GM04504 (cell line): ENCODE measurements around the gene TCAP.
A peak's percentile ranks its signal among the peaks of the same experiment; 100 is the strongest.

ENCODE experiments used
- DNase-seq: peaks from one replicate; pipeline ENCODE4 v3.0.0-alpha.2; 2012; ENCODE audit warnings: low read depth

The TCAP gene

DNA sequence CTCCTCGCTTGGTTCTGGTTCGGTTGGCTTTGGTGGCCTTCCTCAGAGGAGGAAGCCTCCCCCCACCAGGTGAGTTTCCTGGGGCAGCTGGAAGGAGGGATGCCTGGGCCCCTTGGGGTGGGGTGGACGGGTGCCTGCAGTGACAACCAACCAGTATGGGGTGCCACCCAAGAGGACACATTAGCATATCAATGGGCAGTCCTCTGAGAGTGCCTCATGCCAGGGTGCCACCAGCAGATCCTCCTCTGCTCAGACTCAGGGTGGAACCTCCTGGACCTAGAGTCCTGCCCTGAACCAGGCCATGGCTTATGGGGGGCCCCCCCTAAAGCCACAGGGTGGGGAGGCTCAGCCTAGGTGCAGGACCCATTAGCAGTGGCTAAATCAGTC, 35.7 kb upstream of the TCAP start:
- no peak for DNase-seq

DNA sequence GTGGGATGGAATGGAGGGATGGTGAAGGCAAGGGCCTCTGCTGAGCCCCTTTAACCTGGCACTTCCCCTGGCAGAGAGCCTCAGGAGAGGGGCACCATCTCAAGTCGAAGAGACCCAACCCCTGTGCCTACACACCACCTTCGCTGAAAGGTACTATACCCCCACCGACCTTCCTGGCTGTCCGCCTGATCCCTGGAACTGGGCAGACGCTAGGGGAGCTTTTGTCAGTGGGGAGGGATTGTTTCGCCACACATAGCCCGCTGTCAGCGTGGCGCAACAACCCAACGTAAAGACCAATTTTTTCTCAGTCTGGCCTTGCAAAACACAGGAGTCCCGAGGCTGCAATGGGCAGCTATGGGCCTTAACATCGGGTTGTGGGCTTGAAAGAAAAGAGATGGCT, 35.3 kb upstream of the TCAP start:
- no peak for DNase-seq

DNA sequence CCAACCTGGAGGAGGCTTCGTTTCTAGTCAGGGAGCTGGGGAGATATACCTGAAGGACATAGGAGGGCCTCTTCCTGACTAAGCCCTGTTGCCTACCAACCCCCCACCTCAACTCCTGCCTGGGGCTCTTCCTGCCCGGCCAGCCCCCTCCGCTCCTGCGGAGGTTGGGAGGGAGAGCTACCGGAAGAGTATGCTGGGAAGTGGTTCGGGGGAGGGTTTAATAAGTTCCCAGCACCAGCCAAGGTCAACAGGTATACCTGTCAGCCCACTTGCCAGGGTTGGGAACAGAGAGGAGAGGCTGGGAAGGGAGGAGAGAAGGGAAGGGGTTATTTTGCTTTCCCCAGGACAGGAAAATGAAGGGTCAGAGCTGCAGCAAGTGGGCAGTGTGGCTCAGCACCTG, 33.7 kb upstream of the TCAP start:
- DNase-seq = no peak

DNA sequence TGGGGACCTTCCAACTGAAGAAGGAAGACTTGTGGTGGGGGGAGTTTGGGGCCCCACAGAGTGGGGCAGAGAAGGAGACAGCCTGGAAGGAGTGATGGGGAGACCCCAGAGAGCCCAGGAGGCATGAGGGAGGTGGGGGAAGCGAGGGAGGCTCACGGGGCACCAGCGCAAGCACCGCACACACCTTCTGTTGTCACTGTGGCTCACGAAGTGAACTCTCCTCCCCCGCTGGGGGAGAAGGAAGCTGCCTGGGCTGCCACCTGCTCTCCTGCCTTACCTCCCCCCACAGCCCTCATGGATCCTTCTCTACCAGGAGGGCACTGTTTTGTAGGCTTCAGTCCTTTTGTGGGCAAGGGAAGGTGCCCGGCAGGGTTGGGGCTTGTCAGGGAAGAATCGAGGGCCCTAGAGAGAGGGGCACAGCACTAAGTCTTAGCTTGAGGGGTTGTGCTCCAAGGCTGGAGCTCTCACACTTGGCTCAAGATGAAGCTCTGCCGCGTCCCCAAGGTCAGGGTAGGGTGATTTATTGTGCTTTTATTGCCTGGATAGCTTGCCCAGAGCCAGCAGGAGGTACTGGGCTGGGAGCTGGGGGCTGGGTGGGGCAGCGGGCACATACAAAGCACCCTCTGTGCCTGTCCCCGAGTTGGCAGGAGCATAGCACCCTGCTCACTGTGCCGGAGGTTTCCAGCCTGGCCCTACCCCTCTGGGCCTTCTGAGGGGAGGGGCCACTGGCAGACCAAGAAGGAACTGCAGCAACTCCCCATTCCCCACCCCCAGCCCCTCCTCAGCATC, 32.8 kb upstream of the TCAP start:
- no peak for DNase-seq

DNA sequence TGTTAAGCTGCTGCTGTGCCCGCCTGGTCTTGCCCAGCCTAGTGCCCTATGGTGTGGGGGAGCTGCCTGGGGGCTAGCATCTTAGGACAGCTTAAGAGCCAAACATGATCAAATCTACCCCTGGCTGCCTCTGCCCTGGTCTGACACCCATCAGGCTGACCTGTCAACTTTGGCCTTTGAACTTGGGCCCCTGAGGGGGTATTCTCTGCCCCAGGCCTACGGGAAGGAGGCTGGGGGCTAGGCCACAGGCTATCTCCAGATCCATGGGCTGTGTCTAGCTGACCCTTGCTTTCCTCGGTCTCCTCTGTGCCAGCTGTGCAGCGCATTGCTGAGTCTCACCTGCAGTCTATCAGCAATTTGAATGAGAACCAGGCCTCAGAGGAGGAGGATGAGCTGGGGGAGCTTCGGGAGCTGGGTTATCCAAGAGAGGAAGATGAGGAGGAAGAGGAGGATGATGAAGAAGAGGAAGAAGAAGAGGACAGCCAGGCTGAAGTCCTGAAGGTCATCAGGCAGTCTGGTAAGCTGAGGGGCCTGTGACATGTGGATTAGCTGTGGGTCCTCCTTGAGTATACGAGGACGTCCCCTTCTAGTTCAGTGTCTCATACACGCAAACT, 31.5 kb upstream of the TCAP start:
- DNase-seq = no peak

DNA sequence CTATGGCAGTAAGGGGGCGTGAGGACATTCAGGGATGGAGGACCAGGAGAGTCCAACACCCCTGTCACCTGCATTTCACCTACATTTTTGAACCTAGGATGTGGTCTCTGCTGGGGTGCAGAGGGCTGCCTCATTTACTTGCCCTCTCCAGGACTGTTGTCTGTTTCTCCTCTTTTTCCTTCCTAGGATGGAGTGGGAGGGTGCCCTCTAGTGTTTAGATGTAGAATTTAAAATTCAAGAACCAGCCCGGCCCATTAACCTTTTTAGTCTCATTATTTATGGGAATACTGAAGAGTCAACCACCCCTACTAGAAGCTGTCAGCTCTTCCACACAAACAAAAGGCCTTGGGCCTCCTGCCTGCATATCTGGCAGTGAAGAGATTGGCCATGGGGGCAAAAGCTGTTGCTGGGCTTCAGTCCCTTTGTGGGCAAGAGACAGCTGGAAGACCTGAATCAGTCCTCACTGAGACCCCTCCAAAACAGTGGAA, 30.7 kb upstream of the TCAP start:
- DNase-seq = no peak

DNA sequence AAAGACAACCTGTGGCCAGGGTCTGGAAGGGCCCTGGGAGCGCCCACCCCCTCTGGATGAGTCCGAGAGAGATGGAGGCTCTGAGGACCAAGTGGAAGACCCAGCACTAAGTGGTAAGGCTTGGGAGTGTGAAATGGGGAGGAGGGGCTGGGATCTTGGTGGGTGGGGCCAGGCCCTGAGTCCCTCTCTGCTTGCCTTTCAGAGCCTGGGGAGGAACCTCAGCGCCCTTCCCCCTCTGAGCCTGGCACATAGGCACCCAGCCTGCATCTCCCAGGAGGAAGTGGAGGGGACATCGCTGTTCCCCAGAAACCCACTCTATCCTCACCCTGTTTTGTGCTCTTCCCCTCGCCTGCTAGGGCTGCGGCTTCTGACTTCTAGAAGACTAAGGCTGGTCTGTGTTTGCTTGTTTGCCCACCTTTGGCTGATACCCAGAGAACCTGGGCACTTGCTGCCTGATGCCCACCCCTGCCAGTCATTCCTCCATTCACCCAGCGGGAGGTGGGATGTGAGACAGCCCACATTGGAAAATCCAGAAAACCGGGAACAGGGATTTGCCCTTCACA, 29.5 kb upstream of the TCAP start:
- DNase-seq = no peak

DNA sequence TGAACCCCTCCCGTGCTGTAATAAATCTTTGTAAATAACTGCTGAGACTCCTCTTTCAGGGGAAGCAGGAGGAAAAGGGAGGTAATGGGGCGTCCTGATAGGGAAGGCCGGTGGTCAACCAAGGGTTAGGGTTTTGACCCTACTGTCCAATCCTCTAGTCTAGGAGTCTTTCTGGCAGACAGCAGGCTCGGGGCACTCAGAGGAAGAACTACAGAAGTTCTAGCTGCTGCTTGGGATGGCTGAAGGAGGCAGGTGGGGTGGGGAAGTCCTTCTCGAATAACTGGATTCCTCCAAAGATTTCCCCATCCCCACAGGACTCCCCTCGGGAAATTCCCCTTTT, 28.6 kb upstream of the TCAP start:
- DNase-seq = no peak

DNA sequence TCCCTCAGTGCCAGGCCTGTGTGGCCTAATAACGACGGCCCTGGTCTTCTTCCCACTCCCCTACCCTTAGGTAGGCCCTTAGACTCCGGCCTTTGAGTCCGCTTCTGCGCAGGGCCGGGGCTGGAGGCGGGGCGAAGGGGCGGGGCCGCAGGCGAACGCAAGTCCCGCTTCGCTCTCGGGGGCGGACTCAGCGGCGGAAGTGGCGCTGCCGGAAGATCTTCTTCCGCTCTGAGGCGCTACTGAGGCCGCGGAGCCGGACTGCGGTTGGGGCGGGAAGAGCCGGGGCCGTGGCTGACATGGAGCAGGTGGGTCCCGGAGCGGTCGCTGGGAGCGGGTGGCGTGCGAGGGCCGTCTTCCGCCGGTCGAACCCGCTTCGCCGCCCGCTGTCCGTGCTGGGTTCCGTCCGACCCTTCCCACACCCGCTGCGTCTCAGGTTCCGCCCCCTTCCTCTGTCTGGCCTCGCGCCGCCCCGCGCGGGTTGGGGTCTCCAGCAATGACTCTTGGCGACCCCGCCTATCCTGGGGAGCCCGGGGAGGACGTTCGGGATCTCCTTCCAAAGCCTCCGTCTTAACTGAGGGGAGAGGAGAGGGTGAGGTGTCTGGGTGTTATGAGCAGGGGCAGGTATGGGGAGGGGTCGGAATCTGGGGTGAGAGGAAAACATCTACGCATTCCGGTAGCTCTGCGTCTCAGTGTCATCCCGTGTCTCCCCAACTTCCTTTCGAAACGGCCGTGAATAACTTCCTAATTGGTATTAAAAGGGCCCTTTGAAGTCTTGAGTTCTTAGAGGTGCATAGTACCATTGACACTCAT, 28.0 kb upstream of the TCAP start, which contains the start of gene STARD3:
Gene STARD3, plus strand, starts transcription at position 218 of the 810 bp plus-strand sequence. CDS start 16,388 bp downstream, outside the sequence.
- DNase-seq = peak; percentile 59

DNA sequence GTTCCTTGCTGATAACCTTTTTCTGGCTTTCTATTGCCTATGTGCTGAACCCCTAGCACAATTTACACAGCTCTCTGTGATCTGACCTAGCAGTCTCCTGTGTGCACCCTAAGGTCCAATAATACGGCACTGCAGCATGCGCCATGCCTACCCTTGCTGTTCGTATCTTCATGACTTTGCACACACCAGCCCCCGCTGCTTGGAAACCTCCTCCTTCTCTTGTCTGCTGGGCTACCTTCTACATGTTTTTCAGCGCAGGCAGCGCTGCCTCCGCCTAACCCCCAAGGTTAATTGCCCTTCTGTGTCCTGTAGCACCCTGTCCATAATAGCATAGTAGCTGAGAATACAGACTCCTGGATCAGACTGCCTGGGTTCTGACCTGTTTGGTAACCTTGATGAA, 26.8 kb upstream of the TCAP start:
- DNase-seq = no peak

DNA sequence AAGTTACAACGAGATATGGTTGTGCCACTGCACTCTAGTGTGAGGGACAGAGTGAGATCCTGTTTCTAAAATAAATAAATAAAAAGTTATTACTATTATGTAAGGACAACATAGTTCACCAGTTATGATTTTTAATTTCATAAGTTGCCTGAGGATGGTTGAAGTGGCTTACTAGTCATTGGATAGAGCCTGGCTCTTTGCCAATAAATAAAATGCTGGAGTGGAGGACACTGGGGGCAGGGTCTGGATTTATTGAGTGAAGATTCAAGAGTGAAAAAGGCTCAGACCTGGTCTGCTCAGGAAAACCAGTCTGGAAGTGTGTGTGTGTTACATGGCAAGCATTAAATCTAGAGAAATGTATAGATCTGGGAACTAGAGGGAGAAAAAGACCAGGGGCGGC, 26.1 kb upstream of the TCAP start:
- DNase-seq = no peak

DNA sequence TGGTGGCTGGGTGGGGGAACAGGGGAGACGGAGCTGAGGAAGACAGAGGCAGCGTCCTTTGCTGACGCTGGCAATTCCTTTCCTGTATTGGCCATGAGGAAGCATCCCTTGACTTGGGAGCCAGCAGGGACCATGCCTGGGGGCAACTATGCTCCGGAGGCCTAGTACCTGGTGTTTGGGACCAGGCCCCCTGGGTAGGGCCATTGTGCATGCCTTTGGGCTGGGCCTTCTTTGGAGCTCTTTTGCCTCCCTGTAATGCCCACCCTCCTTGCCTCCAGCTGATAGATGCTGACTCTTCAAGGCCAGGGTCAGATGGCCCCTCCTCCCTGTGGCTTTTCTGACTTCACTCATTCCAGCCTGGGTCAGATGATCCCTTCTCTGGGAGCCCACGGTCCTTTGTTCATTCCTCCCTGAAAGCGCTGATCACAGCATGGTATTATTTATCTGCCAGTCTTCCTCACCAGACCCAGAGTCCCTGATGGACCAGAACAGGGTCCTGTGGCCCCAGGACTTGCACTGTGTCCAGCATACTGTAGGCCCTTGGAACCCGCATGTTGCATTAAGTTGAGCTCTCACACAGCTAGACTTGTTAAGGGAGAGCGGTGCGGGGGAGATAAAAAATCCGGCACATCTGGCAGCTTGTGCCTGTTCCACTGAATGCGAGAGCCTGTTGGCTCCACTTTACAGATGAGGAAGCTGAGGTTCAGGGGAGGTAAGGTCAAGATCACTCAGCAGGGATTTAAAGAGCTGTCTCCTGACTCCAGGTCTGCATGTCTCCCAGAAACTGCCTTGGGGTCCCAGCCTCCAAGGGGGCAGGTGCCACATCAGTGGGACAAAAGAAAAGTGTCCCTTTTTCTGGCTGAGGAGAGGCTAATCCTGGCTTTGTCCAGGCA, 25.3 kb upstream of the TCAP start:
- DNase-seq = no peak

DNA sequence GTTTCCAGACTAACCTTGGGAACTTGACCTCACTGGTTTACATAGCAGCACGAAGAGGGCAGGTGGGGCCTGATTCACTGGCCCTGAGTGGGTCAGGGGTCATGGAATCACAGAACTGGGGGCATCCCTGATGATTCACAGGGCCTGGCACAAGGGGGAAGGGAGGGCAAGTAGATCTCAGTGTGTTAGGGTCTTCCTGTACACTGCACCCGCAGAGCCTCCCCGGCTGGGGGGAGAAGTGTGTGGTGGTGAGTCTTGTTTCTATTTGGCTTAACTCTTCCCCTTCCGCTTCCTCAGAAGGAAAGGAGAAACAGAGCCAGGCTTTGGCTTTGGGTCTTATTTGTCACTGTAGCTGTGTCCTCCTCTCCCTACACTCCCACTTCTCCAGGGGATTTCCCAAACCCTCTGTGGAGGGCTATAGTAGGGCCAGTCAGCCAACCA, 24.5 kb upstream of the TCAP start:
- DNase-seq = no peak

DNA sequence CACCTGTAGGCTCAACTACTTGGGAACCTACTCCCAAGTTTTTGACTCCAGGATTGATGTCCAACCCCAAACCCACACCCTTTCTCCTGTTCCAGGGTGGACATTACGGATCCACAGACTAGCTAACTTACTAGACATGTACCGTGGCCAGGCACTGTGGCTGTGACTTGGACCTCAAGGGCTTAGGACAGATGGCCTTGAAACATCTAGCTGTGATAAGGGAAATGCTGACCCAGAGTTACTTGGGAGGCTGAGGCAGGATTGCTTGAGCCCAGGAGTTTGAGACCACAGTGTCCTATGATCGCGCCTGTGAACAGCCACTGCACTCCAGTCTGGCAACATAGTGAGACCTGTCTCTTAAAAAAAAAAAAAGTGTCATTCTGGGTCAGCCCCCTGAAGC, 24.1 kb upstream of the TCAP start:
- DNase-seq = no peak

DNA sequence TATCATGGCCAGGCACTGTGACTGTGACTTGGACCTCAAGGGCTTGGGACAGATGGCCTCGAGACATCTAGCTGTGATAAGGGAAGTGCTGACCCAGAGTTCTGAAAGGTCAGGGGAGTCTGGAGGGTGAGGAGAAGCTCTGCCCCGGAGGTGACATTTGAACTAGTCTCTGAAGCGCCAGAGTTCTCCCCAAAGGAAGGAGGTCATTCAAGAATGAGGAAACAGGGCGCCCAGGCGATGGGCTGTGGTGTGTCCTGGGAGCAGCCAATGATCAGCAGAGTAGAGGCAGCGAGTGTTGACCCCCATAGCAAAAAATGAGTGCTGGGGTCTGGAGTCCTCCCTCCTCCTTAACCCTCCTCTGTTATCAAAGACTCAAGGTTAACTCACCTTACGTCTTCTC, 23.3 kb upstream of the TCAP start:
- DNase-seq = no peak

DNA sequence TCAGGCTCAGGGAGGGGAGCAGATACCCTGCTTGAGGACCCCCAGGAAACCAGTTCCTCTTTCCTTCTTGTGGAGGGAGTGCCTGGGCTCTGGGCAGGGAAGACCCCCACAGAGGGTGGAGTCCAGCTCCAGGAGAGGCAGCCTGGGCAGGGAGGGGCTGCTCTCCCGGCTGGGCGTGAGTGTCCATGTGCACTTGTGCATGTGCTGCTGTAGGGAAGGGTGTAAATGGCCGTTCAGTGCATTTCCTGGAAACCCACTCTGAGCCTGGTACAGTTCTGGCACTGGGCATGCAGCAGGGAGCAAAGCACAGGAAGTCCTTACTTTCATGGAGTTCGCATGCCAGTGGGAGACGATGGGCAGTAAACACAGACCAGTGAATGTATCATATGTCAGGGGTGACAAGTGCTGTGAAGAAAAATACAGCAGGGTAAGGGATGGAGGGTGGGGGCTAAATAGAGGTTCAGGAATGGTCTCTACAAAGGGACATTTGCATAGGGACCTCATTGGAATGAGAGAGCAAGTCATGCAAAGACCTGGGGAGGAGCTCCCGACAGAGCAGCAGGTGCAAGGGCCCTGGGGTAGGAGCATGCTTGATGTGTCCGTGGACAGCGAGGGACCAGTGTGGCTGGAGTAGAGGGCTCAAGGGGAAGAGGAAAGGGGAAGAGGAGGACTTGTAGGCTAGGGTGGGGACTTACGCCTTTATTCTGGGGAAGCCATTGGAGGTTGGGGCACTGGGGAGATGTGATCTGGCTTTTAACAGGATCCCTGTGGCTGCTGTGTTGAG, 22.7 kb upstream of the TCAP start:
- no peak for DNase-seq

DNA sequence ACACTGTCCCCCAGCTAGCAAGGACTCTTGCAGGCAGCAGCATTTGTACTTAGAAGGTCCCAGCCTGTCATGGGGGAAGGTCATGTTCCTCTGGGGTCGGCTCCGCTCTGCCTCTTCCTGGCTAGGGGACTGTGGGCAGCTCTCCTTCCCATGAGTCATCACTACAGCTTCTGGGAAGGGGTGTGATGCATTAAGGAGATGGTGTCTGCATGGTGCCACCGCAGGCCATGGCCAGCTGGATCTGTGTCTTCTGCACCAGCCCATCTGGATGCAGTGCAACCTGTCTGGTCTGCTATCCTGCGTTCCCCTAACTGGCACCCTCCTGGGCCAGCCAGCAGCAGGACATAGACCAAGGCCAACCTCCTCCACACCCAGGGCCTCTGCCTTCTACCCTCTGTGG, 21.9 kb upstream of the TCAP start:
- DNase-seq = no peak

DNA sequence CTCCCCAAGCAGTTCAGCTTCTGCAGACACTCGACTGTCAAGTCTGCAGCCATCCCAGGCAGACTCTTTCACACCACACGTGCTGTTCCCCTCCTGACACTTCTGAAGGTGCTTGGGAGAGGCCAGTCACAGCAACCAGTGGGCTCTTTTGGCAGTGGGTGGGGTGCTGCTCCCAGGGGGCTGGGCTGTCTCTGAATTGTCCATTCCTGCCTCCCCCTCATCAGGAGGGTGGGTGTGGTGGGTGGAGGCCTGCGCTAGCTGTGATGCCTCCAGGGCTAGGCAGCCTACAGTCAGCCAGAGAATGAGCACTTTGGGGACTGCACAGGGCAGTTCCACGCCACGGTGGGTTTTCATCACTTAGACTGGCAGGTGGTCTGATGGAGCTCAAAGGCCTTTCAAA, 17.9 kb upstream of the TCAP start:
- no peak for DNase-seq

DNA sequence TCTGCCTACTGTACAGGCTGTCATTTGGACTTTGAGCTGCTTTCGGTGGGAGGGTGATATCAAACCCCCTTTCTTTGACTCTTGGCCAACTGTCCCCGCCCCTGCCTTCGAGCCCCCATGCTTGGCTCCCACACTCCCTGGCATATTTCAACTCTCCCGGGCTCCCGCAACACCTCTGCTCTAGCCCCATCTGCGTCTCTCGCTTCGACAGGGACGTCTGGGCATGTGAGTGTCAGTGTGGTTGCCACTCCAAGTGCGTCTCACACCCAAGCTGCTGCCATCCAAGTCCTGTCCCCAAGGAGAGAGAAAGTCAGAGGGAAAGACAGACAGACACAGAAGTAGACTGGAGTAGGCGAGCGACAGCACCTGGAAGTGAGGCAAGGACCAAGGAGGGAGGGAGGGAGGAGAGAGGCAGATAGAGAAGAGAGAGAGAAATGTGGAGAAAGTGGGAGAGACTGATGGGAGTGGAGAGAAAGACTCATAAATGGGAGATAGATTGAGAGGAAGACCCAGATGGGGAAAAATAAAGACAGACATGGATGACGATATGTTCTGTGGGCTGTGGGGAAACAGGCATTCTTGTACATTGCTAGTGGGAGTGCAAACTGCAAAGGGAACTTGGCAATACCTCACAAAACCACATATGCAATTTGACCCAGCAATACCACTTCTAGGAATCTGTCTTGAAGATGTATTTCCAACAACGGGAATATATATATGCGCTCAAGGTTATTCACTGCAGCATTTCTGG, 16.4 kb upstream of the TCAP start:
- no peak for DNase-seq

DNA sequence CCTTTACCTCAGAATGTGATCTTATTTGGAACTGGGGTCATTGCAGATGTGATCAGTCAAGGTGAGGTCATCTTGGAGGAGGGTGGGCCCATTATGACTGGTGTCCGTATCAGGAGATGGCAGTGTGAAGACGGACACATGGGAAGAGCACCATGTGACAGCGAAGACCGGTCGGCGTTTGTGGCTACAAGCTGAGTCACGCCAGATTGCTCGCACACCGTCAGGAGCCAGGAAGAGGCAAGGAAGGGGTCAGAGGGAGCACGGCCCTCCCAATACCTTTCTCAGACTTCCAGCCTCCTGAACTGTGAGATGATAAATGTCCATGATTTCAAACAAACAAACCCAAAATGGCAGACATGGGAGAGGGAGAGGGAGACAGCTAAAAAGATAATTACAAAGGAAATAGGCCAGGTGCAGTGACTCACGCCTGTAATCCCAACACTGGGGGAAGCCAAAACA, 15.0 kb upstream of the TCAP start:
- no peak for DNase-seq
